NCI-H146 treated with DMSO at 0.1 percent for 48 hours (cell line): ENCODE measurements around the gene ABO.
"Not testable (repeated sequence)": the region's sequence is repeated elsewhere in the genome, so short reads cannot be mapped to it uniquely, and the experiment has no call there.

Experiments
- DNase-seq: peaks from one replicate; lab custom pipeline; 2025; ENCODE audit not compliant: unreplicated experiment; lab: John Stamatoyannopoulos, UW

ABO gene

DNA sequence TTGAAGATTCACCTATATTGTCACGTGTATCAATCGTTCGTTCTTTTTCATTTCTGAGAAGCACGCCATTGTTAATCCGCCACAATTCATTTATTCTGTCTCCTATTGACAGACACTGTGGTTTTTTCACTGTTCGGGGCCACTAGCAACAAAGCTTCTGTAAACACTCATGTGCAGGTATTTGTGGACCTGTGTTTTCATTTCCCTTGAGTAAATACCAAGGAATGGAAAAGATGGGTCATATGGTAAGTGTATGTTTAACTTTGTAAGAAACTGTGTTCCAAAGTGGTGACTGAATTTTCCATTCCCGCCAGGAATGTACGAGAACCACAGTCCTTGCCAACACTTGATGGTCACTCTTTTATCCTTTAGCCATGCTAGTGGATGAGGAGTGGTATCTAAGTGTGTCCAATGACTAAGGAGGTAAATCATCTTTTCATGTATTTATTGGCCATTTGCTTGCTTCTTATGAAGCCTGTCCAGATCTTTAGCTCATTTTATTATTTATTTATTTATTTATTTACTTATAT, 10.7 kb downstream of the ABO start:
- no peak for DNase-seq

DNA sequence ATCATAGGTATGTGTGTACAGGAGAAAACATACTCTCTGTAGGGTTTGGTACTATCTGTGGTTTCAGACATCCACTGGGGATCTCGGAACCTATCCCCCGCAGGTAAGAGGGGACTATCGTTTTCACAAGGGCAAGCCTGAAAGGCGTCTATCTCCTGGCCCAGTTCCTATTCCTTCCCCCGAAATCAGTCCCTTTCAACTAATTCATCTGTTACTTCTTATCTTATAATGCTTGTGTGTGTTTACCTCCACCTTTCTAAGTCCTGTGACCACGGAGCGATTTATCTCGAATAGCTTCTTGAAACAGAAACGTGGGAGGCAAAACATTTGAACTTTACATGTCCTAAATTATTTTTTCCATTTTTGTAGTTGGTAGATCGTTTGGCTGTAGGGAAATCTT, 11.4 kb downstream of the ABO start:
- DNase-seq, result no peak

DNA sequence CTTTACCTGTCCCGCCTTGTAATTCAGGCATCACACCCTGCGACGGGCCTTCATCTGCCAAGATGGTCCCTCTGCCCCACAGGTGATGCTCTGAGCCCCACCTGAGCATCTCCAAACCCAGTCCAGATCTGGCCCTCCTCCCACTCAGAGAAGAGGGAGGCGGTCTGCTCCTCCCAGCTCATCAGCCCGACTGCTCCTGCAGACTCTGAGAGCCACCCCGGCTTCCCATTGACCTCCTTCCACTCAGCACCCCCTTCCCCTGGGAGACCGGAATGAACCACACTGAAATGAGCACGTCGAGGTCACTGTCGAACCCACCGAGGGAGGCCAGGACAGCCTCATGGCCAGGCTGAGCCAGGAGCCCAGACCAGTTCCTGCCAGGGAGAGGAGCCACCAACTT, 12.8 kb downstream of the ABO start:
- DNase-seq, result no peak

DNA sequence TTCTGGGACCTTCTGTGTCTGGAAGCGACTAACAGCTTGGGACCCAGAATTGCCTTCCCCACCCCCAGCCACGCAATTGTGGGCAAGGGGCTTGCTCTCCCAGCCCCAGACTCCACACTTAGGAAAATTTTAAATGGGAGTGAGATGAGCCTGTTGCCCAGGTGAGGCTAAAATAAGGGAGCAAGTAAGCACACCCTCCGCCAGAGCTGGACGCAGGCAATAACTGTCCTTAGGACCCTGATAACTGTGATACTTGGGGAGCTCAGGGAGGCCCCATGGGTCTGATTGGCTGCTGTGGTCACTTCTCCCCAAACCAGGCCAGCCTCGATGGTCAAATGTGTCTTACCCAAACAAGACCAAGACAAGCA, 13.3 kb downstream of the ABO start:
- no peak for DNase-seq

DNA sequence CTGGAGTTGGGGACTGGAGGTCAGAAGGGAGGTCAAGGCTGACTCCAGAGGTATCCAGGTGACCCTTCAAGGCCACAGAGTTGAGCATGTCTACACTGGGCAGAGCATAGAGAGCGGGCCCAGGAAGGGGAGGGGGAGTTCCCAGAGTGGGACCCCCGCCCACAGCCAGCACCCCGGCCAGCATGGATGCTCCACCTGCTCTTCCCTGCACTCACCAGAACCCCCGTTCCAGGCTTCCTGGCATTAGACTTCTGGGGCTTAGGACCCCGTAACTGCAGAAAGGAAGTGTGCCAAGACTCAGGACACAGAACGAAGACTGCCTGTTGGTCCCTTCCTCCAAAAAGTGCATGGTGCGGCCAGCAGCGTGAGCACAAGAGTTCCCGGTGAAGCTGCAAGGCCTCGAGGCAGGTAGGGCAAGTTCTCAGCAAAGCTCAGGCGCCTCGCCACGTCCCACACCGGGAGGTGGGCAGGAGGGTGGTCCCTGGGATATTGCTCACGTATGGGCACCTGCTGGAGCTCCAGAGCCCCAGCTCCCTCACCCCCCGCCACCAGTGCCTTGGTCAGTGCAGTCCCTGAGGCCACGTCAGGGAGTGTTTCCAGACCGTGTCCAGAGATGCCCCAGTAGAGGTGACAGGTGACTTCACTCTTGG, 13.8 kb downstream of the ABO start:
- no peak for DNase-seq

DNA sequence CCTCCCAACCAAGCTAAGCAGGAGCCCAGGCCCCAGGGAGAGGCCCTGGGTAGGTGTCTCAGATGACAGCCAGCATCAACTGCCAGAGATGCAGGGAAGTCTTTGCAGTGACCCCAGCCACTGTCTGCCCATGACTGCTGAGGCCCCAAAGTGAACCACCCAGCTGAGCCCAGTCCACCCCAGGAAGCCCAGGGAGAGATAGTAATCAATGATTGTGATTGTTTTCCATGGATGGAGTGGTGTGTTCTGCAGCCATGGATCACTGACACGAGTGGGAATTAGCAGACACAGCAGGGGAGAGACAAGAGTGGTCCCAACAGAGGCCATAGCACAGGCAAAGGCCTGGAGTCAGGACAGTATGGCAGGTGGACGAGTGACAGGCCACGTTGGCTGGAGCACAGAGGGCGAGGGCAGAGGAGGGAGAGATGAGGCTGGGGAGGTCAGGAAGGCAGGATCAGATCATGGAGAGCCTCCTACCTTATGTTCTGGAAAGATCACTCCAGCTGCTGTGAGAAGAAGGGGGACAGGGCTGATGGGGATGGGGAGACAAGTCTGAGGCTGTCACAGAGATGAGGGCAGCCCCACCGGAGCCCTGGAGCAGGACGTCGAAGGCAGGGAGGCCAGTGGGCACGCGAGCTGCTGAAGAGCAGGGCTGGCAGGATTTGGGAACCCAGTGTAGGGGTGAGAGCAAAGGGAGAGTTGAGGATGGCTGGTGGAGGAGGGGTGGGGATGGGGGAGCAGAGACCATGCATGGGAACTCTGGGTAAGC, 14.5 kb downstream of the ABO start:
- DNase-seq, result no peak

DNA sequence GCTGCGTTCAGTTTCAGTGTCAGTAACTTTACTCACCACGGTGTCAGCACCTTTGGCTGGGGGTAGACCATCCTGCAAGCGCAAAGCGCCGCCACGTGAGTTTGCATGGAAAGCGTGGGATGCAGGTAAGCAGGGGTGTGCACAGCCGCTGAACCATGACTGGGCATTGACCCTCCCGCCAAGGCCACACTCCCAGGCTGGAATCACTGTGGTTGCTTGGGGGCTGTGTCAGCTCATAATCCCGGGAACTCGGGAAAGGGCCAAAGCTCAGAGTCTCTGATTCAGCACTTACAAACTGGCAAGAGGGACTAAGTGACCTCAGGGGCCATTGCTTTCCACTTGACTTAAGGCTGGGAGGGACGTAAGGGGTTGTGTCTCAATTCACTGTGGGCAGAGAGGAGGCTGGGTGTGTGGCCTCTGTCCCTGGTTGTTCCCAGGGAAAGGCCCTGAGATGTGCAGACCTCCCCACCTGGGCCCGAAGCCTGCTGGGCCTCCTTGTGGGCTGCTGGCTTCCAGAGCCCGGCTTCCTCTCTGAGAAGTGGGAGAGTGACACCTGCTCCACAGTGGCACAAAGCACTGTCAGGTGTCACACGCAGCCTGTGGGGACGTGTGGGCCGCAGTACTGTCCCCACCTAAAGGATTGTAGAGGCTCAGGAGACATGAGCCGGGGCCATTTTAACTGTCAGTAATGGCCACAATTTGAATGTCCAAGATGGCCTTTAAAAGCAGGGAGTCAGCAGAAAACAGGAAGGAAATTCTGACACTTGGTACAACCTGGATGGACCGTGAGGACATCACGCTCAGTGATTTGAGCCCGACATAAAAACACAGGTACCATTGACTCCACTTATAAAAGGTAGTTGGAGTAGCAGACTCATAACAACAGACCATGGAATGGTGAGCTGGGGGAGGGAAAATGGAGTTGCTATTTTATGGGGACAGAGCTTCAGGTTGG, 16.7 kb downstream of the ABO start:
- DNase-seq, result no peak

DNA sequence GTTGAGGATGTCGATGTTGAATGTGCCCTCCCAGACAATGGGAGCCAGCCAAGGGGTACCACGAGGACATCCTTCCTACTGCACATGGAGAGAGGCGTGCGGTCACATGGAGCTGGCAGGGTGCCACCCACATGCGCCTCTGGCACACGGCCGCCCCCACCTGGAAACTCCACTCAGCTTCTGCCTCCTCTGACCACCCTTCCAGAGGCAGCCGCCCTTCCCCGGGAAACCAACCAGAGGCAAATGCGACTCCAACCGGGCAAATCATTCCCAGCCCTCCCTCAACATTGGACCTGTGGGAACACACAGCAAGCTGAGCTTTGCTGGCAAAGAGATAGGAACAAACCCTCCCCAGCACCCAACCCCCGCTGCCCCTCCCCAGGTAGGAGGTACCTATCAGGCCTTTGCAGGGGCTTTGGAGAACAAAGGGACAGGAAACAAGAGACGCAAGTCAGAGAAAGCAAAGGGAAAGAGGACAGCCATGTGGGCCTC, 17.5 kb downstream of the ABO start:
- DNase-seq, result no peak

DNA sequence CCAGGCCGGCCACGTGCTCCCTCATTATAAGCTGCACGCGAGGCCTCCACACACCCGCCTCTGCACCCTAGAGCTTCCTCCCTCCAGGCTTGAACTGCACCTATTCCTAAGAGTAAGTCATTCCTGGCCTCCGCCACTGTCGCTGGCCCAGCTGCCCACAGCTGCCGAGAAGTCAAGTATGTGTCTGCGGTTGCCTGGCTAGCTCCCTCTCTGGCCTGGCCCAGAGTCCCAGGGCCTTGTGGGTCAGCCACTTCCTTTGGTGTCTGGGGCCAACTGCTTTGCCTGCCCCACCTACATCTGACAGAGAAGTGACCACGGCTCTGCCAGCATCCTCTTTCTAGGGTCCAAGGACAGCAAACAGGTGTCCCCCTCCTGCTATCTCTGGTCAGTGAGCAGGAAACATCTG, 18.3 kb downstream of the ABO start:
- no peak for DNase-seq

DNA sequence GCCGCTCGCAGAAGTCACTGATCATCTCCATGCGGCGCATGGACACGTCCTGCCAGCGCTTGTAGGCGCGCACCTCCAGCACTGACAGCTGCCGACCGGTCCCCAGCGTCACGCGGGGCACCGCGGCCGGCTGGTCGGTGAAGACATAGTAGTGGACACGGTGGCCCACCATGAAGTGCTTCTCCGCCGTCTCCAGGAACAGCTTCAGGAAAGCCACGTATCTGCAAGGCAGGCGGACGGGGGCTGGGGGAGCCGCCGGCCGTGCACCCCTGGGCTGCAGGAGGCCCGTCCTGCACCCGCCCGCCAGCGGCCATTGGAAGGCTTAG, 18.9 kb downstream of the ABO start:
- DNase-seq, result no peak

DNA sequence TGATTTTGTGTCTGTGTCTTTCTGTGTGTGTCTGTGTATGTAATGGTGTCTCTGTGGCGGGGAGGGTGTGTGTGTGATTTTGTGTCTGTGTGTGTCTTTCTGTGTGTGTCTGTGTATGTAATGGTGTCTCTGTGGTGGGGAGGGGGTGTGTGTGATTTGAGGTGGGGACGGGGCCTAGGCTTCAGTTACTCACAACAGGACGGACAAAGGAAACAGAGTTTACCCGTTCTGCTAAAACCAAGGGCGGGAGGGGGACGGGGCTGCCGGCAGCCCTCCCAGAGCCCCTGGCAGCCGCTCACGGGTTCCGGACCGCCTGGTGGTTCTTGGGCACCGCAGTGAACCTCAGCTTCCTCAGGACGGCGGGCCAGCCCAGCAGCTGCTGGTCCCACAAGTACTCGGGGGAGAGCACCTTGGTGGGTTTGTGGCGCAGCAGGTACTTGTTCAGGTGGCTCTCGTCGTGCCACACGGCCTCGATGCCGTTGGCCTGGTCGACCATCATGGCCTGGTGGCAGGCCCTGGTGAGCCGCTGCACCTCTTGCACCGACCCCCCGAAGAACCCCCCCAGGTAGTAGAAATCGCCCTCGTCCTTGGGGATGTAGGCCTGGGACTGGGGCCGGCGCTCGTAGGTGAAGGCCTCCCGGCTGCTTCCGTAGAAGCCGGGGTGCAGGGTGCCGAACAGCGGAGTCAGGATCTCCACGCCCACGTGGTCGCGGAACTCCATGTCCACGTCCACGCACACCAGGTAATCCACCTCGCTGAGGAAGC, 19.4 kb downstream of the ABO start:
- DNase-seq, result no peak

DNA sequence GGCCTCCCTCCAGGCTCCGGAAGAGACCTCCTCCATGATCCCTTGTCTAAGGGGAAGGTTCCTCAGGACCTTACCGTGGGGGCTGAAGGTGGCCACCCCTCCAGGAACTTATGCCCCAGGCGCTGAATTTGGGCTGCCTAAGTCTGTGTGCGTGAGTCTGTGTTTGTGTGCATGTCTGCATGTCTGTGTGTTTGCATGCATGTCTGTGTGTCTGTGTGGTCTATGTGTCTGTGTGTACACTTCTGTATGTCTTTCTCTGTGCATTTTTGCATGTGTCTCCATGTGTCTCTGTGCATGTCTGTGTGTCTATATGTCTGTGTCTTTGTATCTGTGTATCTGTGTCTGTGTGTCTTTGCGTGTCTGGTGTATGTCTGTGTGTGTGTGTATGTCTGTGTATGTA, 20.5 kb downstream of the ABO start:
- DNase-seq, result no peak

DNA sequence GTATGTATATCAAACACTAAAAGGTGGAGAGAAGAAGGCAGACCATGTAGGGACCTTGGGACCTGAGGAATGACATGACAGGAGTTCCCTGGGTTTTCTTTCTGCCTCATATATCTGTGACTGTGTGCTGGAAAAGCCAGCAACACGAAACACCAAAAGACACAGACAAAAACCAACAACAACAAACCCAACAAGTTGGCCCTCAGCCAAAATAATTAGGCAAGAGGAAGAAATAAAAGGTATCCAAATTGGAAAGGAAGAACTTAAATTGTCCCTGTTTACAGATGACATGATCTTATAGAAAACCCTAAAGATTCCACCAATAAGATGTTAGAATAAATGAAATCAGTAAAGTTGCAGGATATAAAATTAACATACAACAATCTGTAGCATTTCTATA, 21.7 kb downstream of the ABO start:
- DNase-seq, result no peak

DNA sequence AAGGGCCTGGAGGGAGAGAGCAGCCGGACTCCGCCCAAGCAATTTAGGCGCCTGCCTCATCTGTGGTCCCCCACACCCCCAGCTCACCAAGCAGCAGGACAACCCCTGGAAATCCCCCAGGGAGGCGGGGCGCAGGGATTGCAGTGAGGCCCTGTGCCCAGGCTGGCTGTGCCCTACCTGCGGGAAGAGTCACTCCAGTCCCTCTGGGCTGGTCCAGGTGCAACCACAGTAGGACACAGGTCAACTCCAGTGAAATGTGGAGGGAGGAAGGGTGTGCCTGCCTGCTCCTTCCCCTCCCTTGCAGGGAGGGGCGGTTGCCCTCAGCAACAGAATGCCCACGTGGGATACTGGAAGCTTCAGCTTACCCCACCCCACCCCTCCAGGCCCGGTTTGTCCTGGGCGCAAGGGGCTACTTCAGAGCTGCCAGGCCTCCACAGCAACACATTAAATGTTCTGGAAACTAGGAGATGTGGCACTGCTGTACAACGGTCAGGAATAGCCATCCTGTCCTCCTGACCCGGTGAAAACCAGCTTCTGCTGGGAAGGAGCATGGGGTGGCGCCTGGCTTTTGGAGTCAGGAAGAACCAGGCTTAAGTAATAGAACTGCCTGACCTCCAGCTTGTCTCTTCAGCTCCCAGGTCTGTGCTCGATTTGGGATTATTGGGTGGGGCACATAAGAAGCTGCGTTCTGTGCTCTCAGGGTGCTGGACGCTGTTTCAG, 22.5 kb downstream of the ABO start:
- no peak for DNase-seq

DNA sequence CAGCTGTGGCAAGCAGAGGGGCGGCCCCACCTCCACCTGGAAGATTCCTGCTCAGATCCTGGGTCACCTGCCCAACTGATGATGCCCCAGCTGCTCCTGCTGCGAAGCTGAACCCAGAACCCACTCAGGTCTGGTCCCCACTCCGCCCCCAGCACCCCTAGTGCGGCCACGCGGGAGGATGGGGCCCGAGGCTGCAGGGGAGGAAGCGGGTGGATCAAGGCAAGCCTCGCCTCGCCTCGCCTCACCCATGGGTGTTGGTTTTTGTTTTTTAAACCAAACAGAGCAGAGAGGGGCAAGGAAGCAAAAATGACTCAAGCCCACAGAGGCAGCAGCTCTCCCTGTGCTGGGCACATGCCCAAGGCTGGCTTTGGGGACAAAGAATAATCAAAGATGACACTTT, 23.2 kb downstream of the ABO start:
- DNase-seq, result no peak

DNA sequence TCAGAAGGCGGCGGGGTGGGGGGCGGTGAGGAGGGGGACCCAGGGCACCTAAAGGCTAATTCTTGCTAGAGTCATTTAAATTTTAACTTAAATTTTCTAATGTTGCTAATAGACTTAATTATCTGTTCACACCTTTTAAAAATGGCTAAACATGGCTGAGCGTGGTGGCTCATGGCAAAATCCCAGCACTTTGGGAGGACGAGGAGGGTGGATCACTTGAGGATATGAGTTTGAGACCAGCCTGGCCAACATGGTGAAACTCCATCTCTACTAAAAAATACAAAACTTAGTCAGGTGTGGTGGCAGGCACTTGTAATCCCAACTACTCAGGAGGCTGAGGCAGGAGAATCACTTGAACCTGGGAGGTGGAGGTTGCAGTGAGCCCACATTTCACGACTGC, 23.8 kb downstream of the ABO start:
- DNase-seq, result not testable (repeated sequence)

DNA sequence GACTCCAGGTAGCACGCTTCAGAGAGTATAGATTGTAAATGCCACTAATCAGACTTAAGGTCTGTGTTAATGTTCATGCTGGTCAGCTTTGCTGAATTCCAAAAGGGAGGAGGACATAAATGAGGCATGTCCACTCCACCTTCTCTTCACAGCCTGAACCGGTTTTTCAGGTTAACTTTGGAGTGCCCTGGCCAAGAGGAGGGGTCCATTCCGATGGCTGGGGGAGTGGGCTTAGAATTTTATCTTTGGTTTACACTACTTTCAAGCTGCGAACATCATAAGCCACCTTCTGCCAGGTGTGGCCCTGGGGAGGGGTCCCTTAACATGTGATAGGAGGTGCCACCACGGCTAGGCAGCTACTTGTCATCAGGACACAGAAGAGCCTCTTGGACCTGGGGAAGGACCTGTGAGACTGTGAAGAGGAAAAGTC, 24.2 kb downstream of the ABO start:
- DNase-seq, result no peak

DNA sequence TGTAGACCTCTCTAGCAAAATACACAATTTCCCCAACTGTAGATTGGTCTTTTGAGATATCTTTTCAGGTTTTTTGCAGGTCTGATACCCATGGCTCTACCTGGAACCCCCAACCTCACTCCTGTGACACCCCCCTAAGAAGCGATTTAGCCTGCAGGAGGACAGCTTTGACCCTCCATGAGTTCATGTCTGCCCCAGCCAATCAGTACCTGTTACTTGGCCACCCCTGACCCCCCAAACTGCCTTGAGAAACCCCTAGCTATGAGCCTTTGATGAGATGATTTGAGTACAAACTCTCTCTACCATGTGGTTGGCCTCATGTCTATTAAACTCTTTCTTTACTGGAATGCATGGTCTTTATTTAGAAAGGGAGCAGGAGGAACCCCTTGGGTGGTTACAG, 25.7 kb downstream of the ABO start:
- no peak for DNase-seq

DNA sequence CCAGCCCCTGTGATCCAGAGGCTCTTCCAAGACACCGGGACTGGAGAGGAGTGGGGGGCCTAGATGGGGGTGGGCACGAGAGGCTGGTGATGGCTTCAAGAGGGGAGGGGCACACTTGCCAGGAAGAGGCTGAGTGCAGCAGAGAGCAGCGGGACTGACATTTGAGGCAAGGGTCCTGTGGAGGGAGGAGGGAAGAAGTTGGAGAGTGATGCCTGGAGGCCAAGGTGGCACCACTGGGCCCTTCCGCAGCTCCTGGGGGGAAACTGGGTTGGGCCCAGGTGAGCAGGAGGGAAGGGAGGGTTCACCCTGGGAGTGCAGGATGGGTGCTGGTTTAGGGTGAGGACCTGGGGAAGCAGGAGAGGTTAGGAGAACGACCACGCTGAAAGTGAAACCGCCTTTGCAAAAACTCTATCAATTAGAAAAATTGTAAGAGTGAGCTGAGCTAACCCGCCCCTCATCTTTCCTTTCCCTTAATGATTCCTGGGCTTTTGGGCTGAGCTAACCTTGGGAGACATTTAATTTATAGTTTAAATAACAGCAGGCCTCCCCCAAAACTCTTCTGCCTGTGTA, 26.2 kb downstream of the ABO start:
- DNase-seq, result no peak

DNA sequence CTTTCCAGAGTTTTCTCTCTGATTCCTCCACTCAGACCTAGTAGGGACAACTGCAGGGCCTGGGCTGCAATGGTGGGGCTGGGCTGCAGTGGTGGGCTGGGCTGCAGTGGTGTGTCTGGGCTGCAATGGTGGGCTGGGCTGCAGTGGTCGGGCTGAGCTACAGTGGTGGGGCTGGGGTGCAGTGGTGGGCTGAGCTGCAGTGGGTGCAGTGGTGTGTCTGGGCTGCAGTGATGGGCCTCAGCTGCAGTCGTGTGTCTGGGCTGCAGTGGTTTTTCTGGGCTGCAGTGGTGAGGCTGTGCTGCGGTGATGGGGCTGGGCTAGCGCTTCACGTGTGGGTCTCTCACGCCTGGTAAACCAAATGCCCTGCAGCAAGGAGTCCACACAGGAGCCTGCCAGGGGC, 27.4 kb downstream of the ABO start:
- no peak for DNase-seq
